B cell (primary cell): ENCODE data around the gene UTP25.

Experiments
- CTCF ChIP-seq: fragments of 200-600 bp; IDR thresholded peaks from one replicate; pipeline ENCODE4 v1.8.0; 2022; ENCODE audit warnings: antibody characterized with exemption, mild to moderate bottlenecking
- EZH2 ChIP-seq: IDR thresholded peaks from 2 replicates; pipeline ENCODE4 v1.6.1; 2012; ENCODE audit warnings: borderline replicate concordance, low read depth, mild to moderate bottlenecking, moderate library complexity, low read length; ENCODE audit not compliant: insufficient read depth, poor library complexity, severe bottlenecking

DNA sequence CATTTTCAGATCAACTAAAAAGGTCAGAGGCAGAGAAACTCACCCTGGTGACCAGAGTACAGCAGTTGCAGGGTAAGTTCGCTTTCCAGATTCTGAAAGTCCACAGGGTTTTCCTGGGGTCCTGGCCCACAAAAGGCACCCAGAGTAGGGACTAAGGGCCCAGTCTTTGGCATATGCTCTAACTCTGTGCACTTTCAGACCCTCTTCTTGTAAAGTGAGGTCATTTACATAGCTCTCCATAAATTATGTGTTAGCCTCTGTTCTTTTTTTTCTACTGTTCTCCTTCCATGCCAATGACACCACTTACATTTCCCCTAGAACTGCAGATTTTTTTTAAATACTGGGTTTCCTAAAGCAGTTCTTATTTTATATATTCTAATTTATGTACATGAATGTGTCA lies 49.7 kb upstream of the UTP25 start:
- no peak for TF ChIP-seq CTCF
- no peak for TF ChIP-seq EZH2
